Fibroblast of villous mesenchyme (primary cell): ENCODE measurements around the gene MAP4. TPM values are rescaled to one million over a fixed set of nuclear protein-coding genes. Genes with fewer than 3 reads are reported as not detected.

Experiments used
- DNase-seq: peaks from one replicate; pipeline ENCODE4 v3.0.0-alpha.2; 2010; ENCODE audit warnings: low read depth
- H3K4me3 ChIP-seq: 2 replicates; pipeline ENCODE4 v1.5.1; 2011; ENCODE audit warnings: low read depth, mild to moderate bottlenecking, low read length
- CTCF ChIP-seq: IDR thresholded peaks from 2 replicates; pipeline ENCODE4 v1.5.1; 2012; ENCODE audit warnings: low read depth, mild to moderate bottlenecking, low read length; ENCODE audit not compliant: insufficient read depth
- total RNA-seq: library from RNA; depleted of rRNA; stranded (reverse); fragments of >200 nt; gene quantifications from 2 replicates; pipeline ENCODE4 v1.2.3, GENCODE V29; 2012

The MAP4 gene
- total RNA-seq, 1 donor: 111 TPM

GRCh38 chr3:48026951-48027908 lies 11.0 kb upstream of the MAP4 start:
- no peak for DNase-seq
- no peak overlapping the region for H3K4me3 ChIP-seq
- TF ChIP-seq CTCF: no peak

GRCh38 chr3:48026098-48026497 lies 9.9 kb upstream of the MAP4 start:
- H3K4me3 ChIP-seq: no peak overlapping the region
- TF ChIP-seq CTCF: no peak
- no peak for DNase-seq

GRCh38 chr3:48024401-48024800 lies 8.2 kb upstream of the MAP4 start:
- H3K4me3 ChIP-seq: no peak overlapping the region
- peak; percentile 33 for DNase-seq
- no peak for TF ChIP-seq CTCF

GRCh38 chr3:48023377-48023776 lies 7.2 kb upstream of the MAP4 start:
- DNase-seq: peak; percentile 33
- TF ChIP-seq CTCF: no peak
- no peak overlapping the region for H3K4me3 ChIP-seq

GRCh38 chr3:48022178-48022577 lies 6.0 kb upstream of the MAP4 start:
- DNase-seq: no peak
- no peak overlapping the region for H3K4me3 ChIP-seq
- TF ChIP-seq CTCF: no peak

GRCh38 chr3:48018841-48019240 lies 2.6 kb upstream of the MAP4 start:
- DNase-seq: peak; percentile 87
- no peak overlapping the region for H3K4me3 ChIP-seq
- TF ChIP-seq CTCF: no peak
